A549 (cell line): ENCODE measurements around the gene HCRTR1. TPM values are rescaled to one million over a fixed set of nuclear protein-coding genes. Genes with fewer than 3 reads are reported as not detected.

Source experiments
- ATAC-seq, 2 experiments: fragments of 200-7000 bp in 1 of 2; fragments of >200 bp in 1 of 2; cut with Nextera tagmentation in 1 of 2; cut with Tn5 transposase in 1 of 2; 3 replicates each; pipeline versions ENCODE4 v1.8.0 to v1.9.1; 2018 to 2020; ENCODE audit warnings: mild to moderate bottlenecking in 1 of 2, moderate library complexity in 1 of 2
- CTCF ChIA-PET: fragments of 300-600 bp; sonication (Branson Sonifier 250); formaldehyde crosslinking; extraction: SDS; loops from one replicate; lab custom pipeline; 2021; ENCODE audit warnings: antibody characterized with exemption, inconsistent platforms; lab: Yijun Ruan, JAX
- POLR2A ChIA-PET: fragments of 350-600 bp; formaldehyde crosslinking; extraction: SDS; loops from one replicate; lab custom pipeline; 2021; ENCODE audit warnings: antibody characterized with exemption, inconsistent platforms; lab: Yijun Ruan, JAX
- DNase-seq, 2 experiments: peaks; one replicate each; pipeline versions ENCODE4 v3.0.0 to v3.0.0-alpha.2; 2011 to 2016; ENCODE audit warnings: low read depth in 1 of 2, low spot score in 1 of 2
- FAIRE-seq: peaks from 2 replicates; lab custom pipeline; 2011; peaks lifted over from hg19 to GRCh38; lab: Jason Lieb, UNC
- H3K27ac ChIP-seq, 2 experiments: fragments of >200 bp; sonication (Bioruptor Twin); formaldehyde crosslinking; 3 replicates each; pipeline ENCODE4 v1.5.1; 2016 to 2017
- H3K4me1 ChIP-seq: fragments of >200 bp; sonication (Bioruptor Twin); formaldehyde crosslinking; 3 replicates; pipeline ENCODE4 v1.6.1; 2016
- H3K4me2 ChIP-seq: fragments of >200 bp; sonication (Bioruptor Twin); formaldehyde crosslinking; 3 replicates; pipeline ENCODE4 v1.6.1; 2016
- H3K4me3 ChIP-seq: fragments of >200 bp; sonication (Bioruptor Twin); formaldehyde crosslinking; 3 replicates; pipeline ENCODE4 v1.5.1; 2016
- H3K9me3 ChIP-seq: fragments of >200 bp; sonication (Bioruptor Twin); formaldehyde crosslinking; 3 replicates; pipeline ENCODE4 v1.6.1; 2016
- CBX2 ChIP-seq: fragments of 200-600 bp; sonication (generic); IDR thresholded peaks from 2 replicates; pipeline ENCODE4 v1.6.1; 2016; ENCODE audit warnings: low read depth, mild to moderate bottlenecking, borderline replicate concordance
- CBX8 ChIP-seq: fragments of 200-600 bp; sonication (generic); IDR thresholded peaks from 2 replicates; pipeline ENCODE4 v1.6.1; 2016
- CHD4 ChIP-seq: fragments of 200-600 bp; sonication (generic); IDR thresholded peaks from 2 replicates; pipeline ENCODE4 v1.6.1; 2016; ENCODE audit warnings: antibody characterized with exemption, mild to moderate bottlenecking, borderline replicate concordance
- EHF ChIP-seq: fragments of 250-450 bp; sonication (Bioruptor Pico); IDR thresholded peaks from 2 replicates; pipeline ENCODE4 v1.5.0; 2020; ENCODE audit warnings: mild to moderate bottlenecking
- FOXS1 ChIP-seq: fragments of 250-450 bp; sonication (Bioruptor Pico); IDR thresholded peaks from 2 replicates; pipeline ENCODE4 v1.5.0; 2020; ENCODE audit warnings: mild to moderate bottlenecking, moderate library complexity
- GATA3 ChIP-seq: IDR thresholded peaks from 2 replicates; pipeline ENCODE4 v1.6.1; 2012; ENCODE audit warnings: borderline replicate concordance
- HEYL ChIP-seq: fragments of 250-450 bp; sonication (Bioruptor Pico); IDR thresholded peaks from 2 replicates; pipeline ENCODE4 v1.8.0; 2021; ENCODE audit warnings: mild to moderate bottlenecking, moderate library complexity
- KDM1A ChIP-seq: fragments of 200-600 bp; sonication (generic); IDR thresholded peaks from 2 replicates; pipeline ENCODE4 v1.6.1; 2016; ENCODE audit warnings: low read depth, mild to moderate bottlenecking
- MAFK ChIP-seq: fragments of 450-650 bp; IDR thresholded peaks from 2 replicates; pipeline ENCODE4 v1.6.1; 2014; ENCODE audit not compliant: partially characterized antibody
- MYC ChIP-seq: IDR thresholded peaks from 2 replicates; pipeline ENCODE4 v1.6.1; 2012; ENCODE audit warnings: mild to moderate bottlenecking, inconsistent platforms, low read length, improper control_type of control experiment, borderline replicate concordance
- NFE2L2 ChIP-seq: fragments of 150-350 bp; conservative IDR thresholded peaks from 2 replicates; pipeline ENCODE4 v1.6.1; 2014; ENCODE audit warnings: low read length
- NR3C1 ChIP-seq: fragments of >200 bp; sonication (Bioruptor Twin); formaldehyde crosslinking; IDR thresholded peaks from 3 replicates; pipeline ENCODE4 v1.6.1; 2017
- POLR2A ChIP-seq: IDR thresholded peaks from 2 replicates; pipeline ENCODE4 v1.6.1; 2012; ENCODE audit warnings: mild to moderate bottlenecking, low read length
- RCOR1 ChIP-seq: fragments of 150-350 bp; IDR thresholded peaks from 2 replicates; pipeline ENCODE4 v1.6.1; 2014; ENCODE audit warnings: antibody characterized with exemption, low read length, low read depth
- RFX5 ChIP-seq: fragments of 450-650 bp; IDR thresholded peaks from 2 replicates; pipeline ENCODE4 v1.7.1; 2014; ENCODE audit warnings: antibody characterized with exemption, mild to moderate bottlenecking, moderate library complexity
- RNF2 ChIP-seq: fragments of 200-600 bp; sonication (generic); IDR thresholded peaks from 2 replicates; pipeline ENCODE4 v1.6.1; 2016; ENCODE audit warnings: low read depth, mild to moderate bottlenecking, antibody characterized with exemption, moderate library complexity, borderline replicate concordance
- SMC3 ChIP-seq: fragments of >200 bp; sonication (Bioruptor Twin); formaldehyde crosslinking; IDR thresholded peaks from 3 replicates; pipeline ENCODE4 v1.6.1; 2018; ENCODE audit warnings: inconsistent platforms
- TP53 ChIP-seq: fragments of 250-450 bp; sonication (Bioruptor Pico); IDR thresholded peaks from 2 replicates; pipeline ENCODE4 v1.5.0; 2021; ENCODE audit warnings: mild to moderate bottlenecking, moderate library complexity
- ZFP36 ChIP-seq: fragments of 450-650 bp; IDR thresholded peaks from 2 replicates; pipeline ENCODE4 v1.6.1; 2014; ENCODE audit warnings: borderline replicate concordance; ENCODE audit not compliant: partially characterized antibody
- ZNF302 ChIP-seq: fragments of 250-450 bp; sonication (Bioruptor Pico); IDR thresholded peaks from 2 replicates; pipeline ENCODE4 v1.9.0; 2021; ENCODE audit warnings: inconsistent platforms, mild to moderate bottlenecking, moderate library complexity
- ZSCAN20 ChIP-seq: fragments of 250-450 bp; sonication (Bioruptor Pico); IDR thresholded peaks from 2 replicates; pipeline ENCODE4 v1.8.0; 2022; ENCODE audit warnings: mild to moderate bottlenecking, moderate library complexity
- WGBS: methylation state at CpG from one replicate; pipeline ENCODE4 v1.1.6; 2017; ENCODE audit errors: missing lambda C conversion rate; 5-methylcytosine and 5-hydroxymethylcytosine counted together
- polyA plus RNA-seq, 4 experiments: library from polyadenylated mRNA; depleted of rRNA in 3 of 4; stranded (reverse); fragments of >200 nt; fragmentation: RNase III in 1 of 4; extraction: RNeasy Plus Mini Kit Qiagen cat#74134 plus additional on column Dnase treatment in 1 of 4; gene quantifications; 2 replicates in 3 of 4; 3 replicates in 1 of 4; pipeline ENCODE4 v1.2.3, GENCODE V29; 2011 to 2017
- TF ChIP-seq, protein P1 (sequence below): fragments of 200-600 bp; sonication (generic); IDR thresholded peaks from 2 replicates; pipeline ENCODE4 v1.6.1; 2016; ENCODE audit warnings: antibody characterized with exemption, mild to moderate bottlenecking, moderate library complexity
- TF ChIP-seq, protein P2 (sequence below): fragments of 450-650 bp; IDR thresholded peaks from 2 replicates; pipeline ENCODE4 v1.6.1; 2014; ENCODE audit warnings: antibody characterized with exemption
- TF ChIP-seq, protein P3 (sequence below): fragments of >200 bp; sonication (Bioruptor Twin); formaldehyde crosslinking; IDR thresholded peaks from 2 replicates; pipeline ENCODE4 v1.6.1; 2016
- TF ChIP-seq, protein P4 (sequence below): fragments of 150-350 bp; IDR thresholded peaks from 2 replicates; pipeline ENCODE4 v1.6.1; 2014; ENCODE audit warnings: low read depth, mild to moderate bottlenecking, low read length
- TF ChIP-seq, protein P5 (sequence below): IDR thresholded peaks from 2 replicates; pipeline ENCODE4 v1.6.1; 2012

The HCRTR1 gene
- polyA plus RNA-seq, 2 of the 4 experiments (the other 2 are of a cell fraction) = not detected

DNA sequence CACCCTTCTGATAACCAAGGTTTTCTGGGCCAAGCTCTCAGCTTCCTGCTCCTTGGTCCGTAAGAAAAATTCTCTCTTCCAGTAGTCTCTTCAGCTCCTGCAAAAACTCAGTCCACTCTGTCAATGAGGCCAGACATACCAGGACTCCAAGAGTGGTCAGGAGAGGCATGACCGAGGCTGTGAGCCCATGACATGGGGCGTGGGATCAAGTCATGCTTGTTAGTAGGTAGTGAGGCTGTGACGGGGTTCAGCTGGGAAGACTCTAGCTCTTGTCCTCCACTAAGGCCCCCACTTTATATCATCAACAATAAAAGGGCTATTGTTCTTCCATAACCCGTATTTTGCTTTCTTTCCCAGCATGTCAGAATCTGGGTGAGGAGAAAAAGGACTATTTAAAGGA lies 10.1 kb upstream of the HCRTR1 start (continued):
- TF ChIP-seq RNF2 = no peak

DNA sequence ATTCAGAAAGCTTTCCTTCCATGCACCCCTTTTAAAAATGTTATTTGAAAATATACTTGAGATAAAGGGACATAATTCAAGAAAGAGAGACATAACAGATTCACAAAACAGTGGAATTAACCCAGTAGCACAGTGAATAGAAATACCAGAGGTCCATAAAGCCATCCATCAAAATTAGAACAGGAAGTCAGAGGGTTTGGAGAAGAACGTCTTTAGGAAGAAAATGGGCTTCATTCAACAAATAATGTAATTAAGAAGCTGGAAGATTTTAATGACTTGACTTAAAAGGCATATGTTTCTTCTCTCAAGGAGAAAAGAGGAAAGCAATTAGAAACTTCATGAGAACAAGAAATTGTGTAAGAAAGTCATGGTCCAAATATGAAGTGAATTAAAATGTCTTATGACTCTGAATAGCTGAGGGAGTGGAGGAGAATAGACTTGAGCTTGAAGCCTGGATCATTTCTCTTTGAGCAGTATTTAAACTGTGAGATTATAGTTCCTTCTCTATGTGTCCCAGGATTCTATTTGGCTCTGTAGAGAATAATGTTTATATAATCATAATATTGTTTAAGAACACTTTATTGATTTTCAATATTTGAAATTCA lies 7.9 kb upstream of the HCRTR1 start:
- no peak for FAIRE-seq
- no peaks in the 10 kb centered on the region for H3K9me3 ChIP-seq
- H3K4me3 ChIP-seq = no peak overlapping the region
- CTCF ChIA-PET = interaction anchor here (1.1 to 3.3 kb wide), 3 partner anchors 8 to 60 kb away, joined by 3 to 8 read pairs (median 7); no protein-coding TSS in a partner anchor
- H3K27ac ChIP-seq = no peak overlapping the region
- WGBS = 32% methylated on average over 1 of the region's 1 CpG
- no peak for ATAC-seq
- H3K4me1 ChIP-seq = no peaks in the 10 kb centered on the region
- POLR2A ChIA-PET = no interaction called here
- DNase-seq = no peak
- no peak overlapping the region for H3K4me2 ChIP-seq
- TF ChIP-seq CHD4 (no peak), MYC (no peak), ZFP36 (no peak), ZNF302 (no peak), TP53 (CRISPR knock-in tag) (no peak), FOXS1 (CRISPR knock-in tag) (no peak), RFX5 (no peak), ZSCAN20 (no peak), CBX2 (no peak), MAFK (no peak), EHF (no peak), RNF2 (no peak), KDM1A (no peak)
- TF ChIP-seq, protein P1, sequence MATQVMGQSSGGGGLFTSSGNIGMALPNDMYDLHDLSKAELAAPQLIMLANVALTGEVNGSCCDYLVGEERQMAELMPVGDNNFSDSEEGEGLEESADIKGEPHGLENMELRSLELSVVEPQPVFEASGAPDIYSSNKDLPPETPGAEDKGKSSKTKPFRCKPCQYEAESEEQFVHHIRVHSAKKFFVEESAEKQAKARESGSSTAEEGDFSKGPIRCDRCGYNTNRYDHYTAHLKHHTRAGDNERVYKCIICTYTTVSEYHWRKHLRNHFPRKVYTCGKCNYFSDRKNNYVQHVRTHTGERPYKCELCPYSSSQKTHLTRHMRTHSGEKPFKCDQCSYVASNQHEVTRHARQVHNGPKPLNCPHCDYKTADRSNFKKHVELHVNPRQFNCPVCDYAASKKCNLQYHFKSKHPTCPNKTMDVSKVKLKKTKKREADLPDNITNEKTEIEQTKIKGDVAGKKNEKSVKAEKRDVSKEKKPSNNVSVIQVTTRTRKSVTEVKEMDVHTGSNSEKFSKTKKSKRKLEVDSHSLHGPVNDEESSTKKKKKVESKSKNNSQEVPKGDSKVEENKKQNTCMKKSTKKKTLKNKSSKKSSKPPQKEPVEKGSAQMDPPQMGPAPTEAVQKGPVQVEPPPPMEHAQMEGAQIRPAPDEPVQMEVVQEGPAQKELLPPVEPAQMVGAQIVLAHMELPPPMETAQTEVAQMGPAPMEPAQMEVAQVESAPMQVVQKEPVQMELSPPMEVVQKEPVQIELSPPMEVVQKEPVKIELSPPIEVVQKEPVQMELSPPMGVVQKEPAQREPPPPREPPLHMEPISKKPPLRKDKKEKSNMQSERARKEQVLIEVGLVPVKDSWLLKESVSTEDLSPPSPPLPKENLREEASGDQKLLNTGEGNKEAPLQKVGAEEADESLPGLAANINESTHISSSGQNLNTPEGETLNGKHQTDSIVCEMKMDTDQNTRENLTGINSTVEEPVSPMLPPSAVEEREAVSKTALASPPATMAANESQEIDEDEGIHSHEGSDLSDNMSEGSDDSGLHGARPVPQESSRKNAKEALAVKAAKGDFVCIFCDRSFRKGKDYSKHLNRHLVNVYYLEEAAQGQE = no peak
- TF ChIP-seq, protein P2, sequence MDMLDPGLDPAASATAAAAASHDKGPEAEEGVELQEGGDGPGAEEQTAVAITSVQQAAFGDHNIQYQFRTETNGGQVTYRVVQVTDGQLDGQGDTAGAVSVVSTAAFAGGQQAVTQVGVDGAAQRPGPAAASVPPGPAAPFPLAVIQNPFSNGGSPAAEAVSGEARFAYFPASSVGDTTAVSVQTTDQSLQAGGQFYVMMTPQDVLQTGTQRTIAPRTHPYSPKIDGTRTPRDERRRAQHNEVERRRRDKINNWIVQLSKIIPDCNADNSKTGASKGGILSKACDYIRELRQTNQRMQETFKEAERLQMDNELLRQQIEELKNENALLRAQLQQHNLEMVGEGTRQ = no peak
- TF ChIP-seq, protein P3, sequence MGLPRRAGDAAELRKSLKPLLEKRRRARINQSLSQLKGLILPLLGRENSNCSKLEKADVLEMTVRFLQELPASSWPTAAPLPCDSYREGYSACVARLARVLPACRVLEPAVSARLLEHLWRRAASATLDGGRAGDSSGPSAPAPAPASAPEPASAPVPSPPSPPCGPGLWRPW = no peak

DNA sequence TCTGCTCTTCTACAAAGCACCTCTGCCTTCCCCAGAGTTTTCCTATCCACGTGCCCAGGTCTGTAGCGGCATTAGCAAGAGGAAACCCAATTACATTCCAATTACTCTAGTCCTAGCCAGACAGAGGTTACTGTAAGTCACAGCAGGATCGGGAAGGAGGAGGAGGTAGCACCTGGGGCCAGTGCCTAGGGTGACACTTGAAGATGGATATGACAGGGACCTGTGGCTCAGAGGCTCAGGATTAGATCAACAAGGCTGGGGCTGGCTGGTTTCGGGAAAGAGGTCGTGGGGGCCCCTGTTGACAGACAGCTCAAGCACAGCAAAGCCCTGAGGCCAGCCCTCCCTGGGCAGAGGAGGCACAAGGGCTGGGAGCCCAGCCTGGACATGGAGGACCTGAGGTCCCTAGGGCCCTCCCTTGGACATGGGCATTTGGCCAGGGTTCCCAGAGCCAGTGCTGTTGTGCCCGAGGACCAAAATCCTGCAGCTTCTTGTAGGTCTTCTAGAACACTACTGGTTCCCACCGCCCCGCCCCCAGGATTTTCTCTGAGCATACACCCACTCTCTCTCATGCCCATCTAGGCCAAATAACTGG lies 3.0 kb upstream of the HCRTR1 start:
- CTCF ChIA-PET = interaction anchor here (0.7 kb wide), 1 partner anchor 21 kb away, joined by 3 read pairs; no protein-coding TSS in a partner anchor
- TF ChIP-seq ZFP36 (no peak), RCOR1 (no peak), GATA3 (no peak), NFE2L2 (no peak), HEYL (no peak), SMC3 (no peak), CBX8 (no peak), NR3C1 (no peak), POLR2A (no peak)
- TF ChIP-seq, protein P4, sequence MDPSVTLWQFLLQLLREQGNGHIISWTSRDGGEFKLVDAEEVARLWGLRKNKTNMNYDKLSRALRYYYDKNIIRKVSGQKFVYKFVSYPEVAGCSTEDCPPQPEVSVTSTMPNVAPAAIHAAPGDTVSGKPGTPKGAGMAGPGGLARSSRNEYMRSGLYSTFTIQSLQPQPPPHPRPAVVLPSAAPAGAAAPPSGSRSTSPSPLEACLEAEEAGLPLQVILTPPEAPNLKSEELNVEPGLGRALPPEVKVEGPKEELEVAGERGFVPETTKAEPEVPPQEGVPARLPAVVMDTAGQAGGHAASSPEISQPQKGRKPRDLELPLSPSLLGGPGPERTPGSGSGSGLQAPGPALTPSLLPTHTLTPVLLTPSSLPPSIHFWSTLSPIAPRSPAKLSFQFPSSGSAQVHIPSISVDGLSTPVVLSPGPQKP = no peak
- TF ChIP-seq, protein P3 = no peak
- TF ChIP-seq, protein P5, sequence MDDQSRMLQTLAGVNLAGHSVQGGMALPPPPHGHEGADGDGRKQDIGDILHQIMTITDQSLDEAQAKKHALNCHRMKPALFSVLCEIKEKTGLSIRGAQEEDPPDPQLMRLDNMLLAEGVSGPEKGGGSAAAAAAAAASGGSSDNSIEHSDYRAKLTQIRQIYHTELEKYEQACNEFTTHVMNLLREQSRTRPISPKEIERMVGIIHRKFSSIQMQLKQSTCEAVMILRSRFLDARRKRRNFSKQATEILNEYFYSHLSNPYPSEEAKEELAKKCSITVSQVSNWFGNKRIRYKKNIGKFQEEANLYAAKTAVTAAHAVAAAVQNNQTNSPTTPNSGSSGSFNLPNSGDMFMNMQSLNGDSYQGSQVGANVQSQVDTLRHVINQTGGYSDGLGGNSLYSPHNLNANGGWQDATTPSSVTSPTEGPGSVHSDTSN = no peak
- ATAC-seq (no peak), DNase-seq (no peak), FAIRE-seq (no peak)
- WGBS = 89% methylated on average over 3 of the region's 8 CpGs
- POLR2A ChIA-PET = no interaction called here
- H3K4me3 ChIP-seq = no peak overlapping the region
- no peaks in the 10 kb centered on the region for H3K9me3 ChIP-seq
- no peaks in the 10 kb centered on the region for H3K4me1 ChIP-seq
- H3K27ac ChIP-seq = no peak overlapping the region
- H3K4me2 ChIP-seq = no peak overlapping the region
